K562 (cell line): ENCODE results near the gene CBLL1. TPM values are rescaled to one million over a fixed set of nuclear protein-coding genes. Genes with fewer than 3 reads are reported as not detected.

Experiments used
- ARID4B ChIP-seq: sonication (generic); formaldehyde crosslinking; IDR thresholded peaks from 2 replicates; pipeline ENCODE4 v1.8.0; 2022; ENCODE audit warnings: mild to moderate bottlenecking, missing genetic modification reagents
- FOXK1 ChIP-seq: sonication (generic); formaldehyde crosslinking; IDR thresholded peaks from 2 replicates; pipeline ENCODE4 v1.8.0; 2022; ENCODE audit warnings: missing genetic modification reagents, mild to moderate bottlenecking, borderline replicate concordance
- GATAD2B ChIP-seq: fragments of 450-650 bp; IDR thresholded peaks from 2 replicates; pipeline ENCODE4 v1.6.1; 2017; ENCODE audit warnings: mild to moderate bottlenecking, borderline replicate concordance
- KLF16 ChIP-seq: IDR thresholded peaks from 2 replicates; pipeline ENCODE4 v1.6.1; 2016; ENCODE audit warnings: antibody characterized with exemption
- LCOR ChIP-seq: sonication (generic); formaldehyde crosslinking; IDR thresholded peaks from 2 replicates; pipeline ENCODE4 v1.8.0; 2022; ENCODE audit warnings: mild to moderate bottlenecking, missing genetic modification reagents
- MCM5 ChIP-seq: fragments of 450-650 bp; IDR thresholded peaks from 2 replicates; pipeline ENCODE4 v1.6.1; 2016; ENCODE audit warnings: low read depth
- NR2F6 ChIP-seq: fragments of 450-650 bp; formaldehyde crosslinking; IDR thresholded peaks from 2 replicates; pipeline ENCODE4 v1.4.0; 2020; ENCODE audit warnings: mild to moderate bottlenecking
- PRPF4 ChIP-seq: fragments of 200-400 bp; formaldehyde crosslinking; IDR thresholded peaks from one replicate; pipeline ENCODE4 v1.6.1; 2017; ENCODE audit warnings: low read length, low read depth, mild to moderate bottlenecking; ENCODE audit not compliant: insufficient read depth, poor library complexity, severe bottlenecking
- RB1 ChIP-seq: fragments of 450-650 bp; IDR thresholded peaks from 2 replicates; pipeline ENCODE4 v1.6.1; 2017; ENCODE audit warnings: low read depth, mild to moderate bottlenecking
- RBM22 ChIP-seq: fragments of 200-400 bp; formaldehyde crosslinking; IDR thresholded peaks from 2 replicates; pipeline ENCODE4 v1.6.1; 2018; ENCODE audit warnings: low read length, low read depth; ENCODE audit not compliant: poor library complexity, severe bottlenecking
- SIRT6 ChIP-seq: IDR thresholded peaks from one replicate; pipeline ENCODE4 v1.6.1; 2012; ENCODE audit warnings: low read depth, mild to moderate bottlenecking, control low read depth, inconsistent platforms, low read length, moderate library complexity
- ZEB2 ChIP-seq: fragments of 450-650 bp; IDR thresholded peaks from 2 replicates; pipeline ENCODE4 v1.6.1; 2016
- ZNF592 ChIP-seq: fragments of 450-650 bp; IDR thresholded peaks from 2 replicates; pipeline ENCODE4 v1.6.1; 2017; ENCODE audit warnings: antibody characterized with exemption, mild to moderate bottlenecking
- polyA plus RNA-seq, 8 experiments: library from polyadenylated mRNA; depleted of rRNA in 4 of 8; stranded (reverse) in 5 of 8; unstranded in 3 of 8; fragments of >200 nt; fragmentation: Nextera tagmentation in 2 of 8; fragmentation: Illumina TruSeq in 1 of 8; extraction: Ambion mirVana in 2 of 8; extraction: Trizol in 1 of 8; gene quantifications; 2 replicates each; pipeline versions ENCODE4 v1.2.1 to v1.2.3, GENCODE V29; 2011 to 2014; ENCODE audit warnings: inconsistent platforms in 1 of 8, missing spikeins in 1 of 8
- total RNA-seq, 7 experiments: library from RNA; depleted of rRNA in 6 of 7; stranded (reverse); fragments of >200 nt in 6 of 7; fragmentation: Illumina TruSeq in 2 of 7; extraction: Trizol in 2 of 7; gene quantifications; 2 replicates each; pipeline versions ENCODE4 v1.2.1 to v1.2.3, GENCODE V29; 2011 to 2021; ENCODE audit warnings: low replicate concordance in 1 of 7
- TF ChIP-seq, protein P1 (sequence below): fragments of 250-450 bp; sonication (Bioruptor Pico); IDR thresholded peaks from 2 replicates; pipeline ENCODE4 v1.8.0; 2021; ENCODE audit warnings: mild to moderate bottlenecking, moderate library complexity
- TF ChIP-seq, protein P2 (sequence below), 2 experiments: fragments of 450-650 bp; conservative IDR thresholded peaks; 2 replicates each; pipeline ENCODE4 v1.6.1; 2017; ENCODE audit warnings: mild to moderate bottlenecking in 2 of 2, moderate library complexity in 2 of 2
- TF ChIP-seq, protein P3 (sequence below): sonication (generic); formaldehyde crosslinking; IDR thresholded peaks from 2 replicates; pipeline ENCODE4 v1.9.0; 2022; ENCODE audit warnings: mild to moderate bottlenecking, missing genetic modification reagents

The CBLL1 gene
- total and polyA plus RNA-seq, 9 of the 15 experiments (the other 6 are each of a cell fraction or from before 2014, with no cell fraction given): 14.7 to 67.9 (median 35.4) TPM

- TF ChIP-seq ZNF592 (no peak), FOXK1 (CRISPR knock-in tag) (no peak), RBM22 (no peak), GATAD2B (peak; percentile 56; the same call in 1 of the 2 replicates), PRPF4 (no peak), SIRT6 (no peak), NR2F6 (no peak), LCOR (CRISPR knock-in tag) (peak; percentile 88), KLF16 (peak; percentile 45; the same call in 1 of the 2 replicates), MCM5 (no peak), ARID4B (CRISPR knock-in tag) (no peak), RB1 (no peak), ZEB2 (peak; percentile 86)
- TF ChIP-seq, protein P1, sequence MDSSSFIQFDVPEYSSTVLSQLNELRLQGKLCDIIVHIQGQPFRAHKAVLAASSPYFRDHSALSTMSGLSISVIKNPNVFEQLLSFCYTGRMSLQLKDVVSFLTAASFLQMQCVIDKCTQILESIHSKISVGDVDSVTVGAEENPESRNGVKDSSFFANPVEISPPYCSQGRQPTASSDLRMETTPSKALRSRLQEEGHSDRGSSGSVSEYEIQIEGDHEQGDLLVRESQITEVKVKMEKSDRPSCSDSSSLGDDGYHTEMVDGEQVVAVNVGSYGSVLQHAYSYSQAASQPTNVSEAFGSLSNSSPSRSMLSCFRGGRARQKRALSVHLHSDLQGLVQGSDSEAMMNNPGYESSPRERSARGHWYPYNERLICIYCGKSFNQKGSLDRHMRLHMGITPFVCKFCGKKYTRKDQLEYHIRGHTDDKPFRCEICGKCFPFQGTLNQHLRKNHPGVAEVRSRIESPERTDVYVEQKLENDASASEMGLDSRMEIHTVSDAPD (CRISPR knock-in tag): no peak
- TF ChIP-seq, protein P2, sequence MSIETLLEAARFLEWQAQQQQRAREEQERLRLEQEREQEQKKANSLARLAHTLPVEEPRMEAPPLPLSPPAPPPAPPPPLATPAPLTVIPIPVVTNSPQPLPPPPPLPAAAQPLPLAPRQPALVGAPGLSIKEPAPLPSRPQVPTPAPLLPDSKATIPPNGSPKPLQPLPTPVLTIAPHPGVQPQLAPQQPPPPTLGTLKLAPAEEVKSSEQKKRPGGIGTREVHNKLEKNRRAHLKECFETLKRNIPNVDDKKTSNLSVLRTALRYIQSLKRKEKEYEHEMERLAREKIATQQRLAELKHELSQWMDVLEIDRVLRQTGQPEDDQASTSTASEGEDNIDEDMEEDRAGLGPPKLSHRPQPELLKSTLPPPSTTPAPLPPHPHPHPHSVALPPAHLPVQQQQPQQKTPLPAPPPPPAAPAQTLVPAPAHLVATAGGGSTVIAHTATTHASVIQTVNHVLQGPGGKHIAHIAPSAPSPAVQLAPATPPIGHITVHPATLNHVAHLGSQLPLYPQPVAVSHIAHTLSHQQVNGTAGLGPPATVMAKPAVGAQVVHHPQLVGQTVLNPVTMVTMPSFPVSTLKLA (conservative IDR thresholded peaks at IDR 0.05): no peak
- TF ChIP-seq, protein P3, sequence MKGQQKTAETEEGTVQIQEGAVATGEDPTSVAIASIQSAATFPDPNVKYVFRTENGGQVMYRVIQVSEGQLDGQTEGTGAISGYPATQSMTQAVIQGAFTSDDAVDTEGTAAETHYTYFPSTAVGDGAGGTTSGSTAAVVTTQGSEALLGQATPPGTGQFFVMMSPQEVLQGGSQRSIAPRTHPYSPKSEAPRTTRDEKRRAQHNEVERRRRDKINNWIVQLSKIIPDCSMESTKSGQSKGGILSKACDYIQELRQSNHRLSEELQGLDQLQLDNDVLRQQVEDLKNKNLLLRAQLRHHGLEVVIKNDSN: no peak
These were observed 18.7 kb upstream of the CBLL1 start (continued) for GRCh38 chr7:107725138-107725740.
